A549 (cell line): ENCODE results near the gene RSF1. TPM values are rescaled to one million over a fixed set of nuclear protein-coding genes. Genes with fewer than 3 reads are reported as not detected.

Experiments
- ATAC-seq, 2 experiments: fragments of 200-7000 bp in 1 of 2; fragments of >200 bp in 1 of 2; cut with Nextera tagmentation in 1 of 2; cut with Tn5 transposase in 1 of 2; 3 replicates each; pipeline versions ENCODE4 v1.8.0 to v1.9.1; 2018 to 2020; ENCODE audit warnings: mild to moderate bottlenecking in 1 of 2, moderate library complexity in 1 of 2
- CTCF ChIA-PET: fragments of 300-600 bp; sonication (Branson Sonifier 250); formaldehyde crosslinking; extraction: SDS; loops from one replicate; lab custom pipeline; 2021; ENCODE audit warnings: antibody characterized with exemption, inconsistent platforms; lab: Yijun Ruan, JAX
- POLR2A ChIA-PET: fragments of 350-600 bp; formaldehyde crosslinking; extraction: SDS; loops from one replicate; lab custom pipeline; 2021; ENCODE audit warnings: antibody characterized with exemption, inconsistent platforms; lab: Yijun Ruan, JAX
- DNase-seq, 2 experiments: peaks; one replicate each; pipeline versions ENCODE4 v3.0.0 to v3.0.0-alpha.2; 2011 to 2016; ENCODE audit warnings: low read depth in 1 of 2, low spot score in 1 of 2
- FAIRE-seq: peaks from 2 replicates; lab custom pipeline; 2011; peaks lifted over from hg19 to GRCh38; lab: Jason Lieb, UNC
- H3K27ac ChIP-seq, 2 experiments: fragments of >200 bp; sonication (Bioruptor Twin); formaldehyde crosslinking; 3 replicates each; pipeline ENCODE4 v1.5.1; 2016 to 2017
- H3K4me1 ChIP-seq: fragments of >200 bp; sonication (Bioruptor Twin); formaldehyde crosslinking; 3 replicates; pipeline ENCODE4 v1.6.1; 2016
- H3K4me2 ChIP-seq: fragments of >200 bp; sonication (Bioruptor Twin); formaldehyde crosslinking; 3 replicates; pipeline ENCODE4 v1.6.1; 2016
- H3K4me3 ChIP-seq: fragments of >200 bp; sonication (Bioruptor Twin); formaldehyde crosslinking; 3 replicates; pipeline ENCODE4 v1.5.1; 2016
- H3K9me3 ChIP-seq: fragments of >200 bp; sonication (Bioruptor Twin); formaldehyde crosslinking; 3 replicates; pipeline ENCODE4 v1.6.1; 2016
- BCL3 ChIP-seq: fragments of >200 bp; sonication (Bioruptor Twin); formaldehyde crosslinking; IDR thresholded peaks from 3 replicates; pipeline ENCODE4 v1.6.1; 2016
- CBX2 ChIP-seq: fragments of 200-600 bp; sonication (generic); IDR thresholded peaks from 2 replicates; pipeline ENCODE4 v1.6.1; 2016; ENCODE audit warnings: low read depth, mild to moderate bottlenecking, borderline replicate concordance
- CBX8 ChIP-seq: fragments of 200-600 bp; sonication (generic); IDR thresholded peaks from 2 replicates; pipeline ENCODE4 v1.6.1; 2016
- CHD2 ChIP-seq: fragments of 150-350 bp; IDR thresholded peaks from 2 replicates; pipeline ENCODE4 v1.6.1; 2014; ENCODE audit warnings: low read length; ENCODE audit not compliant: partially characterized antibody
- CTCF ChIP-seq: fragments of >200 bp; sonication (Bioruptor Twin); formaldehyde crosslinking; IDR thresholded peaks from 3 replicates; pipeline ENCODE4 v1.5.1; 2016
- HES2 ChIP-seq: fragments of >200 bp; sonication (Bioruptor Twin); formaldehyde crosslinking; IDR thresholded peaks from 2 replicates; pipeline ENCODE4 v1.6.1; 2016
- HEYL ChIP-seq: fragments of 250-450 bp; sonication (Bioruptor Pico); IDR thresholded peaks from 2 replicates; pipeline ENCODE4 v1.8.0; 2021; ENCODE audit warnings: mild to moderate bottlenecking, moderate library complexity
- HMGXB4 ChIP-seq: fragments of 250-450 bp; sonication (Bioruptor Pico); IDR thresholded peaks from 2 replicates; pipeline ENCODE4 v1.5.0; 2021; ENCODE audit warnings: mild to moderate bottlenecking, moderate library complexity, borderline replicate concordance
- KDM1A ChIP-seq: fragments of 200-600 bp; sonication (generic); IDR thresholded peaks from 2 replicates; pipeline ENCODE4 v1.6.1; 2016; ENCODE audit warnings: low read depth, mild to moderate bottlenecking
- KDM5A ChIP-seq: fragments of 200-600 bp; sonication (generic); IDR thresholded peaks from 2 replicates; pipeline ENCODE4 v1.6.1; 2016; ENCODE audit warnings: antibody characterized with exemption, mild to moderate bottlenecking
- MAX ChIP-seq: IDR thresholded peaks from 2 replicates; pipeline ENCODE4 v1.6.1; 2012
- NR3C1 ChIP-seq: fragments of >200 bp; sonication (Bioruptor Twin); formaldehyde crosslinking; IDR thresholded peaks from 3 replicates; pipeline ENCODE4 v1.6.1; 2017
- PHF8 ChIP-seq: fragments of 200-600 bp; sonication (generic); IDR thresholded peaks from 2 replicates; pipeline ENCODE4 v1.6.1; 2016; ENCODE audit warnings: low read depth, mild to moderate bottlenecking, antibody characterized with exemption, moderate library complexity, borderline replicate concordance
- RCOR1 ChIP-seq: fragments of 150-350 bp; IDR thresholded peaks from 2 replicates; pipeline ENCODE4 v1.6.1; 2014; ENCODE audit warnings: antibody characterized with exemption, low read length, low read depth
- SMC3 ChIP-seq: fragments of >200 bp; sonication (Bioruptor Twin); formaldehyde crosslinking; IDR thresholded peaks from 3 replicates; pipeline ENCODE4 v1.6.1; 2018; ENCODE audit warnings: inconsistent platforms
- USF2 ChIP-seq: fragments of 450-650 bp; IDR thresholded peaks from 2 replicates; pipeline ENCODE4 v1.6.1; 2014; ENCODE audit warnings: antibody characterized with exemption
- ZFP36 ChIP-seq: fragments of 450-650 bp; IDR thresholded peaks from 2 replicates; pipeline ENCODE4 v1.6.1; 2014; ENCODE audit warnings: borderline replicate concordance; ENCODE audit not compliant: partially characterized antibody
- ZNF302 ChIP-seq: fragments of 250-450 bp; sonication (Bioruptor Pico); IDR thresholded peaks from 2 replicates; pipeline ENCODE4 v1.9.0; 2021; ENCODE audit warnings: inconsistent platforms, mild to moderate bottlenecking, moderate library complexity
- WGBS: methylation state at CpG from one replicate; pipeline ENCODE4 v1.1.6; 2017; ENCODE audit errors: missing lambda C conversion rate; 5-methylcytosine and 5-hydroxymethylcytosine counted together
- polyA plus RNA-seq, 4 experiments: library from polyadenylated mRNA; depleted of rRNA in 3 of 4; stranded (reverse); fragments of >200 nt; fragmentation: RNase III in 1 of 4; extraction: RNeasy Plus Mini Kit Qiagen cat#74134 plus additional on column Dnase treatment in 1 of 4; gene quantifications; 2 replicates in 3 of 4; 3 replicates in 1 of 4; pipeline ENCODE4 v1.2.3, GENCODE V29; 2011 to 2017

RSF1 gene
- polyA plus RNA-seq, 2 of the 4 experiments (the other 2 are of a cell fraction): 18.8 to 29.6 TPM

- 47% methylated on average over 3 of the region's 3 CpGs for WGBS
- ChIA-PET POLR2A (interaction anchor here (0.7 kb wide), 1 partner anchor 12 kb away, joined by 3 read pairs; no protein-coding TSS in a partner anchor), CTCF (interaction anchor here (0.9 to 1.3 kb wide), 3 partner anchors 12 to 31 kb away, joined by 3 to 4 read pairs (median 3); no protein-coding TSS in a partner anchor)
- ATAC-seq (no peak), DNase-seq (no peak), FAIRE-seq (no peak)
- Histone ChIP-seq H3K27ac (no peak overlapping the region), H3K4me2 (no peak overlapping the region), H3K4me3 (no peak overlapping the region), H3K4me1 (no peaks in the 10 kb centered on the region), H3K9me3 (no peaks in the 10 kb centered on the region)
- no peak for TF ChIP-seq MAX
- no peak for TF ChIP-seq KDM5A
- no peak for TF ChIP-seq PHF8
- no peak for TF ChIP-seq BCL3
- no peak for TF ChIP-seq RCOR1
- no peak for TF ChIP-seq SMC3
- no peak for TF ChIP-seq CHD2
- no peak for TF ChIP-seq USF2
- no peak for TF ChIP-seq CBX8
- no peak for TF ChIP-seq HEYL (CRISPR knock-in tag)
- TF ChIP-seq HES2: no peak
- no peak for TF ChIP-seq KDM1A
- no peak for TF ChIP-seq HMGXB4 (CRISPR knock-in tag)
- no peak for TF ChIP-seq CBX2
- no peak for TF ChIP-seq CTCF
These were observed 170.4 kb downstream of the RSF1 start for GRCh38 chr11:77650123-77650522.

GRCh38 chr11:77647654-77648305 is 172.7 kb downstream of the RSF1 start:
- ChIA-PET POLR2A (no interaction called here), CTCF (interaction anchor here (1.0 kb wide), 1 partner anchor 16 kb away, joined by 4 read pairs; no protein-coding TSS in a partner anchor)
- no peak for FAIRE-seq
- no peak for DNase-seq
- H3K4me3 ChIP-seq: no peak overlapping the region
- WGBS: 74% methylated on average over 3 of the region's 3 CpGs
- H3K9me3 ChIP-seq: no peaks in the 10 kb centered on the region
- no peak for ATAC-seq
- H3K4me1 ChIP-seq: no peaks in the 10 kb centered on the region
- TF ChIP-seq ZFP36 (no peak), NR3C1 (no peak), CHD2 (no peak), ZNF302 (CRISPR knock-in tag) (no peak), RCOR1 (no peak)
- TF ChIP-seq, all 56 proteins: peak for 0
- H3K27ac ChIP-seq: no peak overlapping the region
- no peak overlapping the region for H3K4me2 ChIP-seq
